Measurements from ENCODE around the gene MOSMO. TPM values are rescaled to one million over a fixed set of nuclear protein-coding genes. Genes with fewer than 3 reads are reported as not detected.

Gene MOSMO
- total and polyA plus RNA-seq, 2 of the 4 experiments (the other 2 are of a cell fraction), result 10.5 to 16.0 TPM

DNA sequence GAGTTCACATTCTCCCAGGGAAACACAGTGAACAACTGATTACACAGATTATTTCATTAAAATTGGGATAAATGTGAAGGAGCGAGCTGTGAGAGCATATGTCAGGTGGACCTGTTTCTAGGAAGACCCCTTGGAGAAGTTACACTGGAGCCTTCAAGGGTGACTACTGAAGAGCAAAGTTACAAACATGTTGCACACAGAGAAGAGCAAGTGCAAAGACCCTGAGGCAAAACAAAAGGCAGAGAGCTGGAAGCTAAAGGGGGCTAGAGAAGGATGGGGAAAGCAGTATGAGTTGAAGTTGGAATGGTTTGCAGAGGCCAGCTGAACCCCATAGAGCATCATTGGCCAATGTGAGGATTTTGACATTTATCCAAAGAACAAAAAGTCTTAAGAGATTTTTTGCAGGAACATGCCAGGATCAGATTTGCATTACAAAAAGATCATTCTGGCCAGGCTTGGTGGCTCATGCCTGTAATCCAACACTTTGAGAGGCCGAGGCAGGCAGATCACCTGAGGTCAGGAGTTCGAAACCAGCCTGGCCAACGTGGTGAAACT is 21.1 kb upstream of the MOSMO start:
- Histone ChIP-seq H3K4me1 (ENCODE audit: control insufficient read depth, insufficient read depth, low read length) (no peaks in the 10 kb centered on the region), H2BK15ac (ENCODE audit: low read depth, low read length) (no peak overlapping the region), H3K4me2 (ENCODE audit: low read depth, low read length) (no peak overlapping the region), H3K56ac (ENCODE audit: extremely low read depth, insufficient read depth, low read length) (no peak overlapping the region), H3K27ac (ENCODE audit: insufficient read depth, low read length) (no peak overlapping the region), H2AK9ac (replicated peaks; ENCODE audit: low read depth, low read length, poor library complexity) (no peak overlapping the region), H3K9me3 (ENCODE audit: control insufficient read depth, insufficient read depth, low read length) (no peaks in the 10 kb centered on the region), H4K5ac (ENCODE audit: low read depth, low read length) (no peak overlapping the region), H4K8ac (ENCODE audit: low read depth in 2 of 2, low read length in 2 of 2) (no peak overlapping the region), H4K20me1 (ENCODE audit: insufficient read depth, low read length) (no peaks in the 10 kb centered on the region), H3K4ac (ENCODE audit: low read depth, low read length) (no peak overlapping the region), H4K91ac (ENCODE audit: insufficient read depth, low read depth, low read length) (no peak overlapping the region), H3K9ac (ENCODE audit: low read depth, low read length) (no peak overlapping the region), H3K27me3 (ENCODE audit: control insufficient read depth, insufficient read depth, low read length) (no peaks in the 10 kb centered on the region), H2BK20ac (ENCODE audit: low read depth, low read length) (no peak overlapping the region), H3K9me1 (ENCODE audit: insufficient read depth, low read length) (no peaks in the 10 kb centered on the region), H2AK5ac (ENCODE audit: low read depth, low read length) (no peak overlapping the region), H3K36me3 (ENCODE audit: control insufficient read depth, insufficient read depth, low read length) (peaks cover 13% of the 10 kb centered on the region), H3K14ac (replicated peaks; ENCODE audit: low read depth, low read length) (no peak overlapping the region), H3K23ac (ENCODE audit: low read depth, low read length) (no peak overlapping the region), H2BK120ac (ENCODE audit: low read depth, low read length) (no peak overlapping the region), H2BK5ac (ENCODE audit: low read depth, low read length, poor library complexity, severe bottlenecking) (no peak overlapping the region), H3K79me1 (ENCODE audit: low read depth in 1 of 2, low read length in 2 of 2) (no peaks in the 10 kb centered on the region), H3K18ac (ENCODE audit: low read depth, low read length) (no peak overlapping the region), H3K4me3 (ENCODE audit: insufficient read depth, low read depth, low read length) (no peak overlapping the region), H2AFZ (replicated peaks; ENCODE audit: low read length, poor library complexity) (no peak overlapping the region)
- intact Hi-C loops (cut with micrococcal nuclease) (no loop called here), in situ Hi-C loops (cut with MboI; ENCODE audit: low sequenced_read_pairs) (no loop called here), dilution Hi-C loops (cut with HindIII; ENCODE audit: low sequenced_read_pairs, unreplicated experiment) (no loop called here)
- BruUV-seq (replicated peaks), result no TSS peak
- POLR2A ChIA-PET (ENCODE audit: unreplicated experiment), result no interaction called here
- CTCF ChIA-PET, result no interaction called here
- no peak for DNase-seq
- no peak for ATAC-seq (ENCODE audit: low read depth)
- TF ChIP-seq BHLHE40 (IDR thresholded peaks at IDR 0.05; ENCODE audit: low read depth, low read length), result no peak
- no peak for TF ChIP-seq MAZ (IDR thresholded peaks at IDR 0.05; ENCODE audit: borderline replicate concordance, low read depth, low read length)
- no peak for TF ChIP-seq NFE2L2 (IDR thresholded peaks at IDR 0.05; ENCODE audit: low read depth, low read length)
- TF ChIP-seq RCOR1 (IDR thresholded peaks at IDR 0.05; ENCODE audit: insufficient replicate concordance, low read length), result no peak
- TF ChIP-seq CEBPB (IDR thresholded peaks at IDR 0.05; ENCODE audit: low read depth, low read length), result no peak
- TF ChIP-seq MXI1 (IDR thresholded peaks at IDR 0.05; ENCODE audit: borderline replicate concordance, low read depth, low read length), result no peak
- TF ChIP-seq RAD21 (IDR thresholded peaks at IDR 0.05; ENCODE audit: low read length), result no peak
- TF ChIP-seq, protein P1, sequence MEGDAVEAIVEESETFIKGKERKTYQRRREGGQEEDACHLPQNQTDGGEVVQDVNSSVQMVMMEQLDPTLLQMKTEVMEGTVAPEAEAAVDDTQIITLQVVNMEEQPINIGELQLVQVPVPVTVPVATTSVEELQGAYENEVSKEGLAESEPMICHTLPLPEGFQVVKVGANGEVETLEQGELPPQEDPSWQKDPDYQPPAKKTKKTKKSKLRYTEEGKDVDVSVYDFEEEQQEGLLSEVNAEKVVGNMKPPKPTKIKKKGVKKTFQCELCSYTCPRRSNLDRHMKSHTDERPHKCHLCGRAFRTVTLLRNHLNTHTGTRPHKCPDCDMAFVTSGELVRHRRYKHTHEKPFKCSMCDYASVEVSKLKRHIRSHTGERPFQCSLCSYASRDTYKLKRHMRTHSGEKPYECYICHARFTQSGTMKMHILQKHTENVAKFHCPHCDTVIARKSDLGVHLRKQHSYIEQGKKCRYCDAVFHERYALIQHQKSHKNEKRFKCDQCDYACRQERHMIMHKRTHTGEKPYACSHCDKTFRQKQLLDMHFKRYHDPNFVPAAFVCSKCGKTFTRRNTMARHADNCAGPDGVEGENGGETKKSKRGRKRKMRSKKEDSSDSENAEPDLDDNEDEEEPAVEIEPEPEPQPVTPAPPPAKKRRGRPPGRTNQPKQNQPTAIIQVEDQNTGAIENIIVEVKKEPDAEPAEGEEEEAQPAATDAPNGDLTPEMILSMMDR (conservative IDR thresholded peaks at IDR 0.05; ENCODE audit: low read depth, low read length), result no peak
- TF ChIP-seq SMC3 (IDR thresholded peaks at IDR 0.05; ENCODE audit: low read depth, low read length), result no peak
- TF ChIP-seq MAFK (IDR thresholded peaks at IDR 0.05; ENCODE audit: low read depth, low read length), result no peak
- TF ChIP-seq, protein P2, sequence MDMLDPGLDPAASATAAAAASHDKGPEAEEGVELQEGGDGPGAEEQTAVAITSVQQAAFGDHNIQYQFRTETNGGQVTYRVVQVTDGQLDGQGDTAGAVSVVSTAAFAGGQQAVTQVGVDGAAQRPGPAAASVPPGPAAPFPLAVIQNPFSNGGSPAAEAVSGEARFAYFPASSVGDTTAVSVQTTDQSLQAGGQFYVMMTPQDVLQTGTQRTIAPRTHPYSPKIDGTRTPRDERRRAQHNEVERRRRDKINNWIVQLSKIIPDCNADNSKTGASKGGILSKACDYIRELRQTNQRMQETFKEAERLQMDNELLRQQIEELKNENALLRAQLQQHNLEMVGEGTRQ (IDR thresholded peaks at IDR 0.05; ENCODE audit: low read depth, low read length), result no peak
- no peak for TF ChIP-seq POLR2A (IDR thresholded peaks at IDR 0.05; ENCODE audit: low read depth, low read length)
- TF ChIP-seq CHD1 (IDR thresholded peaks at IDR 0.05; ENCODE audit: low read depth, low read length), result no peak
- TF ChIP-seq, protein P3, sequence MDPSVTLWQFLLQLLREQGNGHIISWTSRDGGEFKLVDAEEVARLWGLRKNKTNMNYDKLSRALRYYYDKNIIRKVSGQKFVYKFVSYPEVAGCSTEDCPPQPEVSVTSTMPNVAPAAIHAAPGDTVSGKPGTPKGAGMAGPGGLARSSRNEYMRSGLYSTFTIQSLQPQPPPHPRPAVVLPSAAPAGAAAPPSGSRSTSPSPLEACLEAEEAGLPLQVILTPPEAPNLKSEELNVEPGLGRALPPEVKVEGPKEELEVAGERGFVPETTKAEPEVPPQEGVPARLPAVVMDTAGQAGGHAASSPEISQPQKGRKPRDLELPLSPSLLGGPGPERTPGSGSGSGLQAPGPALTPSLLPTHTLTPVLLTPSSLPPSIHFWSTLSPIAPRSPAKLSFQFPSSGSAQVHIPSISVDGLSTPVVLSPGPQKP (IDR thresholded peaks at IDR 0.05; ENCODE audit: borderline replicate concordance, low read depth, low read length), result no peak
- no peak for TF ChIP-seq FOS (IDR thresholded peaks at IDR 0.05; ENCODE audit: low read depth, low read length)
- no peak for TF ChIP-seq RFX5 (IDR thresholded peaks at IDR 0.05; ENCODE audit: low read depth, low read length)
- 100% methylated on average over 2 of the region's 4 CpGs; no CpG with 5 or more reads in 1 of the 2 experiments for WGBS, 2 experiments (ENCODE audit: extremely low coverage in 2 of 2, insufficient read length in 1 of 2)
